Activated T-cell treated with anti-CD3 and anti-CD28 coated beads for 48 hours (primary cell): ENCODE data around the gene HCN3.

Experiments
- DNase-seq: peaks from one replicate; pipeline ENCODE4 v3.0.0-alpha.2; 2020; ENCODE audit warnings: low read depth

Gene HCN3

DNA sequence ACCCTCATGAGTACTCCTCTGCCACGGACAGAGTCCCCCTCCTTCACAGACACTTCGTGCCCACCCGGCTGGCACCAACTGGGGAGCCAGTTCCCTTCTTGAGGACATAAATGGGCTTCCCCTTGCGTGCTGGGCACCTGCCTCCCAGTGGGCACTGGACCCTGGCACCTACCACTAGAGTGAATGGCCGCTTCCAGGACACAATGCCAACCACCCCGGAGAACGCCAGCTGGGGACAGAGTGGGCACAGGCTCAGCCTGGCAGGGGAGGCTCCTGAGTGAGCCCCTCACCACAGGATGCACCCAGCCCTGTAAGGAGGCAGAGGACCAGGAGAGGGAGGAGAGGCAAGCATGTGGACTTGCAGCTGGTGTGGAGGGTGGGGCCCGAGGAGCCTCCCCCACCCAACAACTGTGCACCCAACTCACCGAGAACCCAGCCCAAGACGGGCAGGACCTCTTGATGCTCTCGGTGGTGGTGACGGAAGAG, 23.0 kb upstream of the HCN3 start:
- no peak for DNase-seq

DNA sequence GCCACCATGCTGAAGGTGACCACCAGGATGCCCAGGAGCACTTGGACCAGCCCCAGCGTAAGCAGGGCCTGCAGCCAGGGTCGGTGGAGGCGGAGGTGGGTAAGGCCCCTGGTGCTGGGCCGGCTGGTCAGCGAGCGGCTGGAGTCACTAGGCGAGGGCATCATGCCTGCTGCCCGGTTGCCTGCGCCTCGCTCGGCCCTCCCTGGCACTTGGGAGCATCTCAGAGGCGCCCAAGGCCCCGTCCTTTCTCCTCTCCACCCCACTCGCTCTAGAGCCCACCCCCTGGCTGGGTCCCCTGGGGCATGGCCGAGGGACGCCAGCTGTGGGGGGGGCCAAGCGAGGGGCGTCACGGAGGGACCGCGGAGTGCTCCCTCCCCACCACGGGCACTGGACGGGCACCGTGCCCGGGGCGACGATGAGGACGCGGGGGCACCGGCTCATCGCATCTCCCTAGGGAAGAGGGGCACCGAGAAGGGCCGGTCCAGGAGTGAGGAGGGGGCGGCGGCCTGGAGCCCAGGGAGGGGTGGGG, 22.5 kb upstream of the HCN3 start:
- DNase-seq = no peak

DNA sequence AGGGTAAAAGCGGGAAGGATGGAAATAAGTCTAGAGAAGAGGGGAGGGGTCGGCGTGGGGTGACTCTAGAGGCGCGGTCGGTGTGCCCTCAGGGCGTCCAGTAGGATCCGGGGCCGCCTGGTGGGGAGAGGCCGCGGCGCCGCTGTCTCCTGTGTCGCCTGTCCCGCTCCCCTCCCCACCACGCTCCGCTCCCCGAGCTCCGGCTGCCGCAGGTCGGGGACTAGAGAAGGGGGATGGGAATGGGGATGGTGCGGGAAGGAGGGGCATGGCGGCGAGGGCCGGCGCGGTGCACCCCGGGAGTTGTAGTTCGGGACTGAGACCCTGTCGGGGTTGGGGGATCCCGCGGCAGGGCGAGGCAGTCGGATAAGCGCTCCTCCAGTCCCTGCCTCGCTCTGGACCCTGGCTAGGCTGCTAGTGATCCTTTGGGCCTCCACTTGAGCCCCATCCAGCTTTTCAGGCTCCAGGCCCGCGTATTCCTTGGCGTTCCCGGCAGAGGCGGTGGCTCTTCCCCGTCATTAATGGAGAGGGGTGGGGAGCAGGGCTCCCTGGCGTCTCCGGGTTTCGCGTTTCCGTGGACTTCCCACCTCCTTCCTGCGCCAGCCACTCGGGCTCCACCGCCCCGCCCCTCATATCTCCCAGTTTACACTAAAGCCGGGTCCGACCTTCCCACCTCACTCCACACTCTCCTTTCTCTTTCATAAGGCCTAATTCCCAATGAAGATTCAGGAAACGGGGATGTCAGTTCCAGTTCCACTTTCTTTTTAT, 21.8 kb upstream of the HCN3 start, which contains the start of gene ENTREP3:
ENTREP3 (minus strand) TSS at position 241 of the 765 bp plus-strand sequence. CDS start 606 bp downstream, outside the sequence.
- DNase-seq = peak; percentile 78

DNA sequence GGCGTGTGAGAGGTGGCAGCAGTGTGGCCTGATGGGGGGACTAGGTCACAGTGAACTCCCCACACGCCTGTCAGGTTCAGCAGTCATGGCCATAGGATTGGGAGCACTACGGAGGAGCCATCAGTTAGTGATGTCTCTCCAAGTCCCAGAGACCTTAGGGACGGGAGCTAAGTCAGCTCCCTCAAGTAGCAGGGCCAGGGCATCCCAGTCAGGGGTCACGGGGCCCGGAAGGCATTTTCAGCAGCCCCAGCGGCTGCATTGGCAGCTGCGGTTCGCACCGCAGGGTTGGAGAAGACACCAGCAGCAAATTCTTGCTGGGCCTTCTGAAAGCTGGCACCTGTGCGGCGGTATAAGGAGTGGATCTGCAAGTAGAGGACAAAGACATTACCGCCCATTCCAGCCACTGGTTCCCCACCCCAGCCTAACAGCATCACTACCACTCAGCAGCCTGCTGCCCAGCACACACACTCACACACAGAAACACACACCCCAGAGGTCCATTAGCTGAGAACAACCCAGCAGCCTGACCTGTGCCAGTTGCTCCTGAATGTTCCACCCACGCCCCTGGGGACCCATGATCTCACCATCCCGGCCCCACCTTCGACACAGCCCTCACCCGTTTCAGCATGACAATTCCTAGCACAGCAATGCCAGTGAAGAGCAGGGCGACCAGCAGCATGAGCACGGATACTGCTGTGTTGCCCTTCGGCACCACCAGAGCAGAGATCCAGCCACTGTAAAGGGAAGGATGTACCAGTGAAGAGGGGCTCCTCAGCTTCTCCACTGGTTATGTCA, 21.0 kb upstream of the HCN3 start:
- DNase-seq = no peak

DNA sequence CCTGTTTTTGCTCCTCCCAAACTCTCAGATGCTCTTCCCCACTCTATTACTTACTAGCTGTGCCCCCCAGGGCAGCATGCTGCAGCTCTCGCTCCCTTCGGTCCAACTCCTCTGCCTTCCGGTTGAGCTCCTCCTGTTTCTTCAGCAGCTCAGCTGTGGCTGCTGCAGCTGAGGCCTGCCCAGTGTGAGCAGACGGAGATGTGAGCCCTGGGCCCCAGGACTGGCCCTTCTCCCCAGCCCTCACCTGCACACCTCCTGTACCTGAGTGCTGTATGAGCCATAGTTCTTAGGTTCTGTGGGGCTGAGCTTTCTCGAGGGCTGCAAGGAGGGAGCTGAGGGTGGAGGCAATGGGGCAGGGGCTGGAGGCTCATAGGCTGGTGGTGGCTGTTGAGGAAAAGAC, 17.0 kb upstream of the HCN3 start:
- no peak for DNase-seq

DNA sequence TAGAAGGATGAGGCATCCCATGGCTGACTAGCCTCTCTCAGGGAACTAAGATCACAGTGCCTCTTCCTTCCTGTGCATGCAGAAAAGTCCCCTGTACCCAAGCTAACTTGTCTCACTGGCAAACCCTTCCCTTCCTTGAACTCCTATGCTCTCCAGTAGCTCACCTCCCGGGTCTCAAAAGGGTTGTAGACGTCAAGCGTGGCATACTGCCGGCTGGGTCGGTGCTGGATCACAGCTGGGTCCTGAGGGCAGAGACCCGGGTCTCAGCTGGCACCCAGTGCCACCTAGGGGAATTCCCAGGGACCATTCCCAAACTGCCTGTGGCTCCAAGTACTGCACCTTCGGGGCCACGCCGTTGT, 15.8 kb upstream of the HCN3 start:
- DNase-seq = no peak

DNA sequence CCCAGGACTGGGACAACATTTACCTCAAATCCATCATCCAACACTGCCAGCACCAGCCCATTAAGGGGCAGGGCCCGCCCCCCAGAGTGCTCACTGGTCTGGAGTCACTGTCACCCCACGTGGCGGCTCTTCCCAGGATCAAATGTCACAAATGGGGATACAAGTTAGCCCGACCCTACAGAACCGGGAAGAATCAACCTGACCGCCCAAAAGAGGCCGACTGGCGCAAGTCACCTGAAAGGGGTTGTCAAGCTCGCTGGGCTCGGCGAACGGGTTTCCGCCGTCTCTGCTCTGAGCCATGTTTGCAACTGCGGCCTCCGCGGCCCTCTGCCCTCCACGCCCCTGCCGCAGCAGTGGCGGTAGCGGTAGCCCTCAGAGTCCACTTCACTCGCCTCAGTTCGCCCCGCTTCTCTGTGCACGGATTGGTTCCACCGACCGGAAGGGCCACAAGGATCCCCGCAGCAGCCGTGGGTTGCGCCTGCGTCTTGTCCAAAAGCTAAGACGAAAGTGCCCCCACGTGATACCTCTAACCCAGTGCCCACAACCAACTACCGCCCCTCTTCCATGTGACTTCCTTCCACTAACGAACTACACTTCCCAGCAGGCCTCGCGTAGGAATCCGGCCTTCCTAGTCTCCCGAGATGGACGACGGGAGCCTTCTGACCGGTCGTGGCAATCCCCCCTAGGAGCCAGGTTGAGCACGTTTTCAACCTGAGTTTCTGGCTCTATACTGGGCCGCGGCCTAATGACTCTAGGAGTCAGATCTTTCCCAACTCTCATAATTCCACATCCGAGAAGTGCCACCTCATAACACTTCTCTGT, 15.2 kb upstream of the HCN3 start, which contains the start of gene SCAMP3:
SCAMP3 (minus strand) TSS at position 509 of the 822 bp plus-strand sequence; CDS start at position 300, 209 bp downstream.
- DNase-seq = peak; percentile 82

DNA sequence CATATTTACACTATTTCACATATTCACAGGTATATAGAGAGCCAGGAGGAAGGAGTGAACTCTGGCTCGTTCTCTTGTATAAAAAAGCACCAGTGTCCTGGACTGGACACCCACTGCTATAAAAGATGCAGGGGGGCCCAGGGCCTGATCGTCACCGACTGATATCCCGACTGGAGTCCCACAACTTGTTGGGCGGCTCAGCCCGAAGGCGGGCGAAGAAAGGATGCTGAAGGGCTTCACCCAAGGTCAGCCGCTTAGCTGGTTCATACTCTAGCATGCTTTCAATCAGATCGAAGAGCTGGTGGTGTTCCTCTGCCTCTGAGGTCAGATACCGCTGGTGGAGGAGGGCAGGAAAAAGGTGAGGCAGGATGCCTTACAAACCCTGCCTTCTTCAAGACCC, 14.2 kb upstream of the HCN3 start:
- DNase-seq = no peak

DNA sequence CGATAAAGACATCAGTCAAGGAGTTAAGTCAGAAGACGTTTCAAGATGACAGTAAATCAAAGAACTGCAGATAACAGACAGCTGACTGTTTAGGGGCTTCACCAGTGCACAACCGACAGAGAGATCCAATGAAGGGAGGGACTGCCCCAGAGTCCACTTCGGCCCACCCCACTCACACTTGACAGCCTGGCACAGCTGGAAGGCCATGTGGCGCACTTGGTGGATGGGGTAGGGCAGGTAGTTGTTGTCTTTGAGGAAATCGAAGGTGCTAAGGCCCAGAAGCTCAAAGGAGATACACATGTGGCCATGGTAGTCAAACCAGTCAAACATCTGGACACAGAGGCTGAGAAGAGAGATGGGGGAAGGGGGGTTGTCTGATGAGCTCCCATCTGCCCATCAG, 10.7 kb upstream of the HCN3 start:
- no peak for DNase-seq

DNA sequence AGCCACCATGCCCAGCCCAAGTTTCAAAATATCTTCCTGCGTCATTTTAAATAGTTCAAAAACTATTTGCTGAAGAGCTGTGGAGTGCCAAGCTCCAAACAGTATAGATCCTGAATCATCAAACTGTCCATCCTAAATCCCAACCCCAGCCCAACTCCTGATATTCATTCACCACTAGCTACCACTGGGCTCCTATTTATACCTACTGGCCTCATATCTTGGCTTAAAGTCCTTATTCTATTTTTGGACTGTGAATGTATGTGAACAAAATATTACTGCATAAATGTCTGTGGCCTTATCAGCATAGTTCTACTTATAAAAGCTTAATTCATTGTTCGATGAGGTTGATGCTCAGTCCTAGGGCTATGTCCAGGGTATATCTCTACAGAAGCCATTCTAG, 9.9 kb upstream of the HCN3 start:
- DNase-seq = no peak

DNA sequence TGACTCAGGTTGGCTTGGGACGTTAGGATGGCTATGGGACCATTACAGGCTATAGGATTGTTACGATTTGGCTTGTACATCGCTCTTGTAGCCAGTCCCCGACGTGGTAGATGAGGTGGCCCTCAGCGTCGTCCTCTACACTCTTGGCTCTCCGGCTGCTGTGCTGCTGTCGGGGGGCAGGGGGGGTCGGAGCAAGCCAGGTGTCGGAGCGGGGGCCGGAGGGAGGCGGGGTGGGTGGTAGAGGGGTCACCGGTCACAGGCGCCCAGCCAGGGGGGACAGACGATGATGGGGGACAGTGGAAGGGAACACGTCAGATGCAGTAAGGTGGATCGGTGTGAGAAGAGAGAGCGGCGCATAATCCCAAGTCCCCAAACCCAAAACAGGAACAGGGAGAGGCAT, 8.6 kb upstream of the HCN3 start:
- DNase-seq = no peak

DNA sequence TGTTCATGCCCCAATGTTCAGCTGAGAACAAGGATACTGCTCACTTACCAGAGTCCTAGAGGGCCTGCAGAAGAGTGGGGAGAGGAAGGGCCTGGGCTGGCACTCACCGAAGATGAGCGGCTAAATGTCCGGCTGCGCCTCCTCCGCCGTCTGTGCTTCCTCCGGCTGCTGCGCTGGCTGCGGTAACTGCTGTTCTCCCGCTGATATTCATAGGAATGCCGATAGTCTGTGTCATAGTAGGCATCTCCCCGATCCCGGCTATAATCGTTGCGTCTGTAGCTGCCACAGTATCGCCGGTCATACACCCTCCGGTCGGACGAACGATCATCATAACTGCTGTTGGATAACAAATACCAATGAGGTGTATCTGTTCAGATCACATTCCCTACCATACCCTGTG, 7.9 kb upstream of the HCN3 start:
- DNase-seq = no peak

DNA sequence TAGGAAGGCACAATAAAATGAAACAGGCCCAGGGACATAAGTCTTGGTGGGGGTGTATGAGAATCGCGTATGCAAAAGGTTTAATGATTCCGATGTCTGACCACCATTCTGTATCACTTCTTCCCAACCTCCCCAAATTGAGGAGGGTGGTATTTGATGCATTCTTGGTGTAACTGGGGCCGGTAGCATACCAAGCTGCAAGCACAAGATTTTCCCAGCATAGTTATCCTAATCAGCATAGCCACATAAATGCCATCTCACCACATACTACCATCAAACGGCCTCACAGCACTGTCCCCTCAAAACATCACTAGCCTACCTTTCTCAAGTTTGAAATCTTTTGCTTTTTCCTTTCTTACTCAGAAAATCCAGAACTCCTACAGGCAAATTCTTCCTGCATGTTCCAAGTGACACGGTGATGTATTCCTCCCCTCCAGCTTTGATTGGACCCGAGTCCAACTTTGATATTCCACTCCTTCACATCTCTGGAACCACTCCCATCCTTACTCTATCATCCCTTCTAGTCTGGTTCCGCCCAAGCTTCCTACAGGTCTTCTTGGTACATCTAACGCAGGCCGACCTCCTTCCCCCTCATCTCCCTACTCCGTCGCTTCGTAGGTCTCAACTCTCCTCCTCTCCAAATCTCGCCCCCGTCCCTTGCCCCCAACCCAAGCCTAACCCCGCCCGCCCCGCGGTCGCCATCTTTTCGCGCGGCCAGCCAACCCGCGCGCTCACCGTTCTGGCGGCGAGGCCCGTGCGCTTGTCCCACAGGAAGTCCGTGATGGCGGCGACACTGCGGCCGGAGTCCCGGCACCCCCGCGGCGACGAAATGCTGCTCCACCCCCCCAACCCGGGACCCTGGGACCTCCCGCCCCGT, 4.6 kb upstream of the HCN3 start:
- no peak for DNase-seq

DNA sequence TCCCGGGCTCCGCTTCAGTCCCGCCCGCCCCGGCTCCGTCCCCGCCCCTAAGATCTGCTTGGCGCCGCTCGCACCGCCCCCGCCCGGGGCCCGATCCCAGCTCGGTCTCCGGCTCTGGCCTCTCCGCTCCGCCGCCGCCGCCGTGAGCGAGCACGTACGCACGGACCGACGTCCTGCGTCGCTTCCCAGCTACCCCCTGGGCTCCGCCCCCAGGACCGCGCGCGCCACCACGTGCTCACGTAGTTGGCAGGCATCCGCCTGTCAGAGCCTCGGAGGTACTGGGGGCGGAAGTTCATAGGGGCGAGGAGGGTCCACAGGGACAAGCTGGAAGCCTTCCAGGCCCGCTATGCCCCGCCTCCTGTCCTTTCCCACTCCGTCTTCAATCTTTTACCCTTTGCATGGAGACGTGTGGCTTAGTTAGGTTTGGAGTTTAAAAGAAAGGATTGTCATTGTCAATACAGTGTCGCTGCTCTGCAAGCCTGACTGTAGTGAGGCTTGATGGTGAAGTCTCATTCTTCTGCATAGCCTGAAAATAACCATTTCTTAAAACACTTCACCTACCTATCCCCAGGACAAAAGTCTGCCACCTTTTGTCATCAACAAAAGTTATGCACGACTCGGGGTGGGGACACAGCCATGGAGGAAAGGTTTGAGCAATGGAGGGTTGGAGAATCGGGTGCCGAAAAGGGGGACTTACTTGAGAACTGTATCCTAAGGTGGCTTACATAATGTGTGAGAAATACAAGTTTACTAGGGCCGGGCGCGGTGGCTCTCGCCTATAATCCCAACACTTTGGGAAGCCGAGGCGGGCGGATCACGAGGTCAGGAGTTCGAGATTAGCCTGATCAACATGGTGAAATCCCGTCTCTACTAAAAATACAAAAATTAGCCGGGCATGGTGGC, 3.7 kb upstream of the HCN3 start, which contains the start of gene CLK2:
CLK2 (minus strand) TSS at position 162 of the 903 bp plus-strand sequence. CDS start 2,527 bp downstream, outside the sequence.
- peak; percentile 98 for DNase-seq

DNA sequence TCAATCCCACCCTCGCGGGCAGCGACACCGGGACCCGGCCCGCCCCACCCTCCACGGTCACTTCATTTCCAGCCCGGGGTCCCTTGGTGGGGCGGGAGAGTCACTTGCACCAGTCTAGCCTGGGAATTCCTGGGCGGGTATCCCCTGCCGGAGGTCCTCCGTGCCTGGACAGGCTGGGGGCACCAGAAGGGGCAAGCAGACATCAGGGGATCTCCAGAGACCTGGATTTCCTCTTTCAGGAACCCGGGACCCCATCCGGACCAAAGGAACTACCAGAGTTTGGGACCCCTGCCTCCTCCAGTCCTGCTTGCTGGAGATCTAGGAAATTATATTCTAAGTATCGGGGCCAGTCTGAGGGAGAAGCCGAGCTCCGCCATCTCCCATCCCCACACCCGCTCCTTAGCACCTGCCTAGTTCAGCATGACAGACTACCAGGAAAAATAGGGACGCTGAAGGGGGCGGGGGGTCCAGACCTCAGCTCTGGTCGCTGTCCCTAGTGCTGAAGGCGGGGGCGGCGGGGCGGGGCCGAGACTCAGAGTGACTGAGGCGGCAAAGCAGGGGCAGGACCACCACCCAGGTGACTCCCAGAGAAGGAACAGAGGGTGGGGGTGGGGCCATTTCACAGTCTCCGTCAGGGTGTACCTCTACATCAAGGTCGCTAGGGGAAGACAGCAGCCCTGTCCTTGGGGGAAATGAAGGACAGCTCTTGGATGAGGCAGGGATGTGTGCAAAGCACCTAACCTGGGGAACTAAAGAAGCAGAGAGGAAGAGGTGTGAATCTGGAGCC, 832 bp downstream of the HCN3 start:
- peak; percentile 70 for DNase-seq

DNA sequence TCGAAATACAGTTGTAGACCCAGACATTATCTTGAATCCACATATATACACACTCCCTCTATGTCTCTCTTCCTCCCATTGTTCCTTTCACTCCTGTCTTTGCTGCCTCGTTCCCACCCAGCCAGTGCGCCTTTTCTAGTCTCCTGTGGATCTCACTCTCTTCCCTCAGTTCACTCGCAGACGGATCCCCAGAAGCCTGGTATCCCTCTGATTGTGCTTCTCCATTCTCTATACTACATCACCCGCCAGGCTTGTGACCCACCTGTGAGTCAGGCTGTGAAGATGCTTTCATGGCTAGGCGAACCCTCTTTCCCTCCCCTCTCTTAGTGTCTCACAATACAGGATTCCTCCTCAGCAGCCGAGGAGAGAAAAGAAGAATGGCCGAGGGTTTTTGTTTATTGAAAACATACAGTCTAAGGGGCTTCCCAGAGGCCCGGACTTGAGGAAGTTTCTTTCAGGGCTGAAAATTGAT, 1.5 kb downstream of the HCN3 start:
- DNase-seq = no peak

DNA sequence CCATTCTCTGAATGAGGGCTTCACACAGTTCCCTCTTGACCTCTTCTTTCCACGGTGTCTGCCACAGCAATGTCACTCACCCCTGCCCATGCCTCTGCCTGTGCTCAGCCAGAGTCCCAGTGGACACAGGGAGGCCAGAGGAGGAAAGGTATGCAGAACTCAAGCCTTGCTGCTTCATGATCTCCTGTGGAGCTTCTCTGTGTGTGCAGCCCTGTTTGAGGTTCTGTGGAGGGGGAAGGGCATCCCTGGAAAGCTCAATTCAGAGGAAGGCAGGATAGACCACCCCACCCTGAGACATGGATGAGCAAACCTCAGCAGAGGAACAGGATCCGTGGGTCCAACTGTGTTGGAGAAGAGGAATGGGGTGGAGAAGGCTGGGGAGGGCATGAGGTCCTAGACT, 2.0 kb downstream of the HCN3 start:
- no peak for DNase-seq

DNA sequence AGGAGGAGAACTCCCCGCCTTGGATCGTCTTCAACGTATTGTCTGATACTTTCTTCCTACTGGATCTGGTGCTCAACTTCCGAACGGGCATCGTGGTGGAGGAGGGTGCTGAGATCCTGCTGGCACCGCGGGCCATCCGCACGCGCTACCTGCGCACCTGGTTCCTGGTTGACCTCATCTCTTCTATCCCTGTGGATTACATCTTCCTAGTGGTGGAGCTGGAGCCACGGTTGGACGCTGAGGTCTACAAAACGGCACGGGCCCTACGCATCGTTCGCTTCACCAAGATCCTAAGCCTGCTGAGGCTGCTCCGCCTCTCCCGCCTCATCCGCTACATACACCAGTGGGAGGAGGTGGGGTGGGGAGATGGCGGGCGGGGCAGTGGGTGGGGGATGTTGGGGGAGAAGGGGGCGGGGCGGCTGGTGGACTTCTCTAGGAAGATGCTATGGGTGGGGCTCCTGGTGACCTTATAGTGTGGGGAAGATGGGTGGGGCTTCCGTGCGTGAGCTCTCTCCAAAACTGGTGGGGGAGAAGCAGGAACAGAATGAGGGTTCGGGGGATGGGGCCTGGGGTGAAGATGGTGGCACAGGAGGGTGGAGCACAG, 5.3 kb downstream of the HCN3 start:
- DNase-seq = no peak
